ENCODE data around the gene PRR15. TPM values are rescaled to one million over a fixed set of nuclear protein-coding genes. Genes with fewer than 3 reads are reported as not detected.

The PRR15 gene
- total and polyA plus RNA-seq, 2 of the 8 experiments (the other 6 are each of a cell fraction or from before 2014, with no cell fraction given), result 4.9 to 7.9 TPM

DNA sequence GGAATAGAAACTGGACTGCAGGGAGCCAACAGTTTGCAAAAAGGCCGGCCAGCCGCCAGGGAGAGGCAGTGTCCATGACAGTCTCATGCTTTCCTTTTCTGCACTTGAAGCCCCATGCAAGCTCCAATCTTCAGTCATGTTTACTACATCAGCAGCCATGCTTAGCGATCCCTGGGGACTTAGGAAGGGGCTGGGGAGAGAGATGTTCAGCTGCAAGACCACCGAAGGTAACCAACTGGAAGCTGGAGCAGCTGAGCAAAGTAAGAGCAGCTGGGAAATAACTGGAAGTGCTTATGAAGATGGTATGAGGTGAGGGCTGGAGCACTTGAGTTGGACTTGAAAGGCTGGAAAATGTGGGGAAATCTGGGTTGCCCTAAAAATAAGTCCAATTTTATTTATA, 37.0 kb downstream of the PRR15 start (continued):
- TF ChIP-seq CHD7 (IDR thresholded peaks at IDR 0.05; ENCODE audit: insufficient replicate concordance, low read length), result no peak

Data from H1 (cell line).